Transverse colon (tissue), 4 donors: Measurements from ENCODE around the gene AK9. TPM values are rescaled to one million over a fixed set of nuclear protein-coding genes. Genes with fewer than 3 reads are reported as not detected.

ENCODE experiments used
- DNase-seq: peaks from one replicate; pipeline ENCODE4 v3.0.0-alpha.2; 2019
- H3K27ac ChIP-seq, 4 donors: fragments of 200-600 bp; sonication (generic); 2 replicates each; pipeline ENCODE4 v1.5.1; 2016 to 2018; ENCODE audit warnings: inconsistent platforms in 4 of 4
- H3K27me3 ChIP-seq: fragments of 200-600 bp; sonication (generic); 2 replicates; pipeline ENCODE4 v1.5.1; 2017; ENCODE audit warnings: inconsistent platforms
- H3K36me3 ChIP-seq, 4 donors: fragments of 200-600 bp; sonication (generic); 2 replicates each; pipeline ENCODE4 v1.5.1; 2017 to 2019; ENCODE audit warnings: inconsistent platforms in 4 of 4
- H3K4me1 ChIP-seq, 4 donors: fragments of 200-600 bp; sonication (generic); 2 replicates each; pipeline ENCODE4 v1.5.1; 2017 to 2020; ENCODE audit warnings: inconsistent platforms in 4 of 4
- H3K4me3 ChIP-seq, 4 donors: fragments of 200-600 bp; sonication (generic); 1 replicate in 1 of 4; 2 replicates in 3 of 4; pipeline versions ENCODE4 v1.5.1 to v1.6.1; 2017 to 2019; ENCODE audit warnings: inconsistent platforms in 4 of 4
- H3K9me3 ChIP-seq, 2 donors: fragments of 200-600 bp; sonication (generic); 2 replicates each; pipeline ENCODE4 v1.5.1; 2017 to 2019; ENCODE audit warnings: inconsistent platforms in 2 of 2
- EP300 ChIP-seq: sonication (generic); formaldehyde crosslinking; IDR thresholded peaks from one replicate; pipeline ENCODE4 v1.6.1; 2017; ENCODE audit warnings: antibody characterized with exemption, low read depth
- POLR2A ChIP-seq: fragments of 450-650 bp; IDR thresholded peaks from one replicate; pipeline ENCODE4 v1.6.1; 2016; ENCODE audit warnings: antibody characterized with exemption, mild to moderate bottlenecking, moderate library complexity
- POLR2AphosphoS5 ChIP-seq, 3 donors: sonication (generic); formaldehyde crosslinking; IDR thresholded peaks; one replicate each; pipeline ENCODE4 v1.6.1; 2016; ENCODE audit warnings: antibody characterized with exemption in 3 of 3
- WGBS, 2 donors: methylation state at CpG; one replicate each; pipeline ENCODE4 v1.1.5; 2018; ENCODE audit warnings: low coverage in 1 of 2; 5-methylcytosine and 5-hydroxymethylcytosine counted together
- in situ Hi-C, 4 donors: fragments of 200-750 bp; cut with MboI; loops; one replicate each; pipeline versions ENCODE4 v1.15.0 to v1.15.1; 2017; ENCODE audit warnings: low sequenced_read_pairs in 3 of 4, low pct_ligation_motif_present in 1 of 4, low pct_unique_long_range_greater_than_20kb in 1 of 4
- intact Hi-C: fragments of 100-400 bp; cut with DNase I; formaldehyde crosslinking; loops from one replicate; pipeline ENCODE4 v1.15.1; 2023; ENCODE audit warnings: low total_unique reads
- total RNA-seq, 4 donors: library from RNA; depleted of rRNA; stranded (reverse); fragments of >200 nt; gene quantifications; one replicate each; pipeline ENCODE4 v1.1.0, GENCODE V29; 2016
- TF ChIP-seq, protein P1 (sequence below), 5 experiments: fragments of 200-600 bp in 3 of 5; fragments of 450-650 bp in 2 of 5; sonication (generic) in 3 of 5; IDR thresholded peaks; 1 replicate in 2 of 5; 2 replicates in 3 of 5; pipeline ENCODE4 v1.5.1; 2016 to 2017; ENCODE audit warnings: antibody characterized with exemption in 5 of 5, inconsistent platforms in 3 of 5, mild to moderate bottlenecking in 2 of 5, moderate library complexity in 1 of 5

Gene AK9
- total RNA-seq, 4 donors from 2014 or later, result 12.0 to 32.0 (median 23.2) TPM

DNA sequence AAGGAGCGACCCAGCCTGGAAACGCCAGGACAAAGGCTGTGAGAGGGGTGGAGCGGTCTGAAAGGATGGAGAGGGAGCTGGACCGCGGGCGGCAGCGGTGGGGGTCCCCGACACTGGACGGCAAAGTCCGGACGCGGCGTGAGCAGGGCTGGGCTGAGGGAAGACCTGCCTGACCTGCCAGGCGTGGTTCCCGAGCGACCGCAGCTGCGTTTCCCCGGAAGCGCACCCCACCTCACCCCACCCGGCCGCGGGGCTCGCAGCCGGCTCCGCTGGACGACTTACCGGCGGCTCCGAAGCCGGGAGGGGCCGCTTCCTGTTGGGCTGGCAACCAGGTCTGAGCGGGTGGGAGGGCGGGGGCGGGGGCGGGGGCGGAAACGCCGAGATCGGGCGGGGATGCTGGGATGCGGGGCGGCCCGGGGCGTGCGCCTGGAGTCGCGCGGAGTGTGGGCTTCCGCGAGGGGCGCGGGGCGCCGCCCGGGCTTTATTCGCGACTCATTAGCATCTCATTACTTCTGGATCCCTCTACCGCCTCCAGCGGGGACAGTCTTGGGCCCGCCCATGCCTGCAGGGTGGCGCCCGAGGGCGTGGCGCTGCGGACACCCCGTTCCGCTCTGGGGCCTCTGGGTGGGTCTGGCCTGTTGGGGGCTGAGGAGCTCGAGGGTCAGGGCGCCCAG, 235.4 kb downstream of the AK9 start, which contains the start of gene MICAL1:
TSS of gene MICAL1 (minus strand) at position 336 of the 674 bp plus-strand sequence. CDS start 1,576 bp downstream, outside the sequence.
- WGBS, 2 donors, result 0% methylated on average over 13 to 61 of the region's 70 CpGs
- in situ Hi-C loops, result loop anchor here in 2 of 4 donors (10.0 kb wide), 1 partner anchor 71 kb away; the partner anchor contains the start of gene CD164 (in 2 of the 2)
- H3K4me1 ChIP-seq, result peaks cover 14 to 37% (median 33%) of the 10 kb centered on the region in 4 donors

DNA sequence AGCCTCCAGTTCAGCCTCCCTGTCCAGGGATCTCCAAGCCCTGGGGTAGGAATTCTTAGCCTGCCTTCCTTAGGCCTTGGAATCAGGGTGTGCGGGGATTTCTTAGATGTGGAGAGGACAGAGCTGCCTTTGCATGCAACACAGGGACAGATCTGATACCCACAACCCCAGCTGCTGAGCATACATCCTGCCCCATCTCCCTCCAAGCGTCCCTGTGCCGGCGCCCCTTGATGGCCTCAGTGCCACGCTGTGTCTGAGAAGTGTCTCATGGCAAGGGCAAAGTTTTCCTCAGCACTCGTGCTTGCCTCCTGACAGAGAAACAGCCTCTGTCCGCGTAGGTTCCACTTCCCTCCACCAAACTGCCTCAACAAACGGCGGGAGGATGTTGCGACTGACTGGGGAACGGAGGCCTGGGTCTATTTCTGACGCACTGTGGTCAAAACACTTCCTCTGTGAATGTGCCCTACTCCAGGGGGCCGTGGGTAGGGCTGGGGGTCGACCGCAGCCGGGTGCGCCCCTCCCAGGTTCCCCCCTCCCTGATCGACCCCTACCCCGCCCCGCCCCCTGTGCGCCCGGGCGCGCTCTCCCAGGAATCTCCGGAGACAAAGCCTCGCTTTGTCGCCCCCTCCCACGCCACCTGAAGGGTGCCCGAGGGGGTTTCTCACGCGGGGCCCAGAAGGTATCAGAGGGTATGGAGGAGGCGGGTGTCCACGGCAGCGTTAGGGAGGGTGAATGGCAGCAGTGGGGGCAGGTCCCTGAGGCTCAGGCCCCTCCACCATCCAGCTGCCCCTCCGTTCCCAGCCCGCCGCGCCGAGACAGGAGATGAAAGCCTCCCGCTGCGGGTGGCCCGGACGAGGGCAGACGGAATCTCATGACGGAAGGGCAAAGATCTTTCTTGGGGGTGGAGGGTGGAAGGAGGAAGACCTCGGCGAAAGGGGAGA, 236.2 kb downstream of the AK9 start:
- Histone ChIP-seq H3K36me3 (no peaks in the 10 kb centered on the region), H3K27ac (peak overlapping the region; percentile 84 to 93 (median 87)), H3K4me1 (peaks cover 14 to 37% (median 33%) of the 10 kb centered on the region in 4 donors), H3K4me3 (peak overlapping the region; percentile 44 to 89 (median 66)), H3K9me3 (no peaks in the 10 kb centered on the region), H3K27me3 (no peaks in the 10 kb centered on the region)
- DNase-seq, result peak; percentile 76
- 0 to 4% methylated on average over 2 to 42 of the region's 48 CpGs for WGBS, 2 donors
- intact Hi-C loops, result no loop called here
- TF ChIP-seq EP300 (no peak), POLR2AphosphoS5 (IDR thresholded peaks at IDR 0.05) (peak in 2 of 3 donors; percentile 52 to 55), POLR2A (peak; percentile 27)
- TF ChIP-seq, protein P1, sequence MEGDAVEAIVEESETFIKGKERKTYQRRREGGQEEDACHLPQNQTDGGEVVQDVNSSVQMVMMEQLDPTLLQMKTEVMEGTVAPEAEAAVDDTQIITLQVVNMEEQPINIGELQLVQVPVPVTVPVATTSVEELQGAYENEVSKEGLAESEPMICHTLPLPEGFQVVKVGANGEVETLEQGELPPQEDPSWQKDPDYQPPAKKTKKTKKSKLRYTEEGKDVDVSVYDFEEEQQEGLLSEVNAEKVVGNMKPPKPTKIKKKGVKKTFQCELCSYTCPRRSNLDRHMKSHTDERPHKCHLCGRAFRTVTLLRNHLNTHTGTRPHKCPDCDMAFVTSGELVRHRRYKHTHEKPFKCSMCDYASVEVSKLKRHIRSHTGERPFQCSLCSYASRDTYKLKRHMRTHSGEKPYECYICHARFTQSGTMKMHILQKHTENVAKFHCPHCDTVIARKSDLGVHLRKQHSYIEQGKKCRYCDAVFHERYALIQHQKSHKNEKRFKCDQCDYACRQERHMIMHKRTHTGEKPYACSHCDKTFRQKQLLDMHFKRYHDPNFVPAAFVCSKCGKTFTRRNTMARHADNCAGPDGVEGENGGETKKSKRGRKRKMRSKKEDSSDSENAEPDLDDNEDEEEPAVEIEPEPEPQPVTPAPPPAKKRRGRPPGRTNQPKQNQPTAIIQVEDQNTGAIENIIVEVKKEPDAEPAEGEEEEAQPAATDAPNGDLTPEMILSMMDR (IDR thresholded peaks at IDR 0.05), result peak in 1 of 5 experiments; percentile 11
- in situ Hi-C loops, result loop anchor here in 2 of 4 donors (10.0 kb wide), 1 partner anchor 70 kb away; the partner anchor contains the start of gene CD164 (in 2 of the 2)

More for the DNA sequence above, 235.4 kb downstream of the AK9 start, which contains the start of gene MICAL1:
- H3K27me3 ChIP-seq, result no peaks in the 10 kb centered on the region
- intact Hi-C loops, result no loop called here
- TF ChIP-seq, protein P1 (IDR thresholded peaks at IDR 0.05), result peak in 4 of 5 experiments; percentile 43 to 60 (median 48)
- TF ChIP-seq EP300, result no peak
- peak; percentile 63 for TF ChIP-seq POLR2A
- TF ChIP-seq POLR2AphosphoS5 (IDR thresholded peaks at IDR 0.05), result peak; percentile 30 to 75 (median 68)
- no peaks in the 10 kb centered on the region for H3K9me3 ChIP-seq
- DNase-seq, result peak; percentile 90
- H3K4me3 ChIP-seq, result peak within 1 kb of the TSS; percentile 44 to 89 (median 66)
- H3K36me3 ChIP-seq, result no peaks in the 10 kb centered on the region
- H3K27ac ChIP-seq, result peak within 1 kb of the TSS; percentile 84 to 93 (median 87)

DNA sequence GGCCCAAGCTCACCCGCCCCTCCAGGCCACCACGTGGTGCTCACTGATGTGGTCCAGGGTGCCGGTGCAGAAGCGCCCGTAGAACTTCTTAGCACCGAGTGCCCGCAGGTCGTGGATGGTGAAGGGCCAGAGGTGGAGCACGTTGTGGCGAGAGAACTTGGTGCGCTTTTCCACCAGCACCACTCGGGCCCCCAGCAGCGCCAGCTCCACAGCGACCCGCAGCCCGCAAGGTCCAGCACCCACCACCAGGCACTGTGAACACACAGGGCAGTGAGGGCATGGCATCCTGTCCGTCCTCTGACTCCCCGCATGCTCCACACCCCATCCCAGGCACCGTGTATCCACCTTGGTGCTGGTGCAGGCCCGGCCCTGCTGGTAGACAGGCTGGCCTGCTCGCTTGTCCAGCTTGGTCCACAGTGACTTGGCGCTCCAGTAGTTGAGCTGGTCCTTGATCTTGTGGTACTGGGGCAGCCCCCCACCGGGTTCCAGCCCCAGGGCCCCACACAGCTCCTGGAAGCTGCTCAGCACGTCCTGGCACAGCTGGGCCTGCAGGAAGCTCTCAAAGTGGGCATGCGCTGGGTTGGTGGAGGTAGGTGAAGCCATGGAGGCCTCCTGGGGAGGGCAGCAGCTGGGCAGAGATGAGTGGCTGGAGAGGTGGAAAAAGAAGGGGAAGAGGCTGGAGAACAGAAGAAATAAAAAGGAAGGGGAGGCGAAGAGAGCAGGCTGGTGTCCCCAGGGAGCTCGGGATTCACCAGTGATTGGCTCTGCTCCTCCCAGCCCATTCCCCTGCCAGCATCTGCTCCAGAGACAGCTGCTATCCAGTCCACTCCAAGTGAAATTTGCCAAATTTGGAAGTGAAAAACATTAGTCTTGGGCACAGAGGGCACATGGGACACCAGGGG, 237.2 kb downstream of the AK9 start:
- Histone ChIP-seq H3K4me1 (peaks cover 14 to 37% (median 33%) of the 10 kb centered on the region in 4 donors), H3K36me3 (no peaks in the 10 kb centered on the region), H3K27ac (peak overlapping the region; percentile 84 to 93 (median 87)), H3K4me3 (peak overlapping the region in 2 of 4 donors; percentile 63 to 89), H3K9me3 (no peaks in the 10 kb centered on the region), H3K27me3 (no peaks in the 10 kb centered on the region)
- in situ Hi-C loops (loop anchor here in 2 of 4 donors (10.0 kb wide), 1 partner anchor 69 kb away; the partner anchor contains the start of gene CD164 (in 2 of the 2)), intact Hi-C loops (no loop called here)
- no peak for DNase-seq
- WGBS, 2 donors, result 90% methylated on average over 27 of the region's 27 CpGs; no CpG with 5 or more reads in 1 of the 2 donors
- TF ChIP-seq POLR2AphosphoS5 (IDR thresholded peaks at IDR 0.05), result no peak
- no peak for TF ChIP-seq POLR2A
- no peak for TF ChIP-seq EP300
- TF ChIP-seq, protein P1 (IDR thresholded peaks at IDR 0.05), result no peak
